K562 (cell line): ENCODE measurements around the gene TRIM10. TPM values are rescaled to one million over a fixed set of nuclear protein-coding genes. Genes with fewer than 3 reads are reported as not detected.
A peak's percentile ranks its signal among the peaks of the same experiment; 100 is the strongest.

Experiments
- ATAC-seq: fragments of 200-7000 bp; cut with Tn5 transposase; 3 replicates; pipeline ENCODE4 v1.9.1; 2020; ENCODE audit warnings: moderate library complexity
- BruUV-seq: library from RNA; stranded (reverse); fragments of 400-500 nt; replicated peaks from 2 replicates; lab custom pipeline; 2021; lab: Mats Ljungman, UMichigan
- CTCF ChIA-PET: fragments of 300-600 bp; formaldehyde crosslinking; extraction: SDS; loops from one replicate; lab custom pipeline; 2021; ENCODE audit warnings: low intra/inter-chr PET ratio; lab: Yijun Ruan, JAX
- POLR2A ChIA-PET: fragments of 300-600, 350-650 bp; sonication (Branson Sonifier 250); formaldehyde crosslinking; extraction: SDS; loops from one replicate; lab custom pipeline; 2021; ENCODE audit warnings: antibody characterized with exemption, inconsistent platforms; lab: Yijun Ruan, JAX
- DNase-seq, 4 experiments: peaks; one replicate each; pipeline versions ENCODE4 v3.0.0 to v3.0.0-alpha.2; 2011 to 2018; ENCODE audit warnings: low spot score in 3 of 4, mixed read lengths in 3 of 4; ENCODE audit errors: extremely low read depth in 1 of 4
- FAIRE-seq: peaks from 2 replicates; lab custom pipeline; 2011; peaks lifted over from hg19 to GRCh38; lab: Jason Lieb, UNC
- H2AFZ ChIP-seq: 2 replicates; pipeline ENCODE4 v1.6.0; 2011; ENCODE audit warnings: low read depth, low read length, control low read depth, inconsistent platforms
- H3K27ac ChIP-seq: fragments of 200-600 bp; 3 replicates; pipeline ENCODE4 v1.8.0; 2011; ENCODE audit warnings: low read depth, mild to moderate bottlenecking, control low read depth, inconsistent platforms, low read length, moderate library complexity, mixed read lengths; ENCODE audit errors: extremely low read depth
- H3K27me3 ChIP-seq, 2 experiments: fragments of 300-600 bp in 1 of 2; 2 replicates in 1 of 2; 3 replicates in 1 of 2; pipeline versions ENCODE4 v1.6.0 to v1.8.0; 2011; ENCODE audit warnings: inconsistent platforms in 2 of 2, low read length in 2 of 2, mild to moderate bottlenecking in 1 of 2, mixed read lengths in 1 of 2, moderate library complexity in 1 of 2; ENCODE audit not compliant: control insufficient read depth in 2 of 2, insufficient read depth in 2 of 2
- H3K36me3 ChIP-seq: fragments of 300-600 bp; 3 replicates; pipeline ENCODE4 v1.8.0; 2011; ENCODE audit warnings: mild to moderate bottlenecking, low read length, inconsistent platforms; ENCODE audit not compliant: control insufficient read depth, insufficient read depth
- H3K4me1 ChIP-seq, 2 experiments: fragments of 200-600 bp in 1 of 2; replicated peaks in 1 of 2; 2 replicates in 1 of 2; 3 replicates in 1 of 2; pipeline versions ENCODE4 v1.5.1 to v1.8.0; 2011; ENCODE audit warnings: inconsistent platforms in 2 of 2, low read length in 2 of 2, mild to moderate bottlenecking in 1 of 2, mixed read lengths in 1 of 2, moderate library complexity in 1 of 2; ENCODE audit not compliant: control insufficient read depth in 2 of 2, insufficient read depth in 2 of 2
- H3K4me2 ChIP-seq: 2 replicates; pipeline ENCODE4 v1.6.1; 2011; ENCODE audit warnings: low read length, control low read depth, inconsistent platforms, mixed read lengths; ENCODE audit not compliant: insufficient read depth
- H3K4me3 ChIP-seq: fragments of 200-600 bp; sonication (generic), shearing (Covaris generic); 2 replicates; pipeline ENCODE4 v1.5.1; 2016; ENCODE audit warnings: control low read depth, inconsistent platforms
- H3K79me2 ChIP-seq: fragments of 200-600 bp; 3 replicates; pipeline ENCODE4 v1.8.0; 2011; ENCODE audit warnings: low read length, inconsistent platforms; ENCODE audit not compliant: control insufficient read depth, insufficient read depth
- H3K9ac ChIP-seq, 2 experiments: 2 replicates each; pipeline versions ENCODE4 v1.6.0 to v1.6.1; 2011; ENCODE audit warnings: low read depth in 2 of 2, low read length in 2 of 2, control low read depth in 1 of 2, inconsistent platforms in 1 of 2, mild to moderate bottlenecking in 1 of 2, mixed read lengths in 1 of 2; ENCODE audit not compliant: insufficient read depth in 1 of 2
- H3K9me1 ChIP-seq: one replicate; pipeline ENCODE4 v1.6.0; 2011; ENCODE audit warnings: inconsistent platforms, mild to moderate bottlenecking, low read length, moderate library complexity; ENCODE audit not compliant: control insufficient read depth, insufficient read depth
- H3K9me3 ChIP-seq: replicated peaks from 2 replicates; pipeline ENCODE4 v1.5.1; 2011; ENCODE audit warnings: low read depth, low read length, inconsistent platforms; ENCODE audit not compliant: control insufficient read depth, insufficient read depth
- H4K20me1 ChIP-seq: replicated peaks from 2 replicates; pipeline ENCODE4 v1.6.1; 2011; ENCODE audit warnings: low read length, inconsistent platforms, mixed read lengths; ENCODE audit not compliant: control insufficient read depth, insufficient read depth
- CEBPB ChIP-seq: fragments of 450-650 bp; IDR thresholded peaks from 2 replicates; pipeline ENCODE4 v1.6.1; 2016; ENCODE audit warnings: missing genetic modification characterization, missing compliant biosample characterization
- E2F8 ChIP-seq: fragments of 450-650 bp; IDR thresholded peaks from 2 replicates; pipeline ENCODE4 v1.7.1; 2018; ENCODE audit warnings: mild to moderate bottlenecking, low read depth; ENCODE audit not compliant: partially characterized antibody
- ETV1 ChIP-seq: fragments of 450-650 bp; conservative IDR thresholded peaks from 2 replicates; pipeline ENCODE4 v1.6.1; 2016; ENCODE audit warnings: missing genetic modification characterization, control low read depth, low read depth, missing compliant biosample characterization
- IRF2 ChIP-seq: sonication (generic); formaldehyde crosslinking; IDR thresholded peaks from 2 replicates; pipeline ENCODE4 v1.8.1; 2022; ENCODE audit warnings: mild to moderate bottlenecking, missing genetic modification reagents
- ZNF316 ChIP-seq: fragments of 450-650 bp; IDR thresholded peaks from 2 replicates; pipeline ENCODE4 v1.6.1; 2016
- WGBS: fragments of 100-300 bp; shearing (Covaris generic); methylation state at CpG from one replicate; pipeline ENCODE4 v1.1.6; 2016; ENCODE audit warnings: low coverage, mixed read lengths; ENCODE audit not compliant: insufficient coverage; ENCODE audit errors: missing lambda C conversion rate; 5-methylcytosine and 5-hydroxymethylcytosine counted together
- in situ Hi-C: fragments of 300-500 bp; cut with MboI; formaldehyde crosslinking; loops from 4 replicates; pipeline ENCODE4 v1.15.0; 2018; ENCODE audit warnings: inconsistent platforms, mixed read lengths
- intact Hi-C: fragments of 100-400 bp; cut with micrococcal nuclease; formaldehyde crosslinking; loops from 2 replicates; pipeline ENCODE4 v1.14.2; 2022
- polyA plus RNA-seq, 8 experiments: library from polyadenylated mRNA; depleted of rRNA in 4 of 8; stranded (reverse) in 5 of 8; unstranded in 3 of 8; fragments of >200 nt; fragmentation: Nextera tagmentation in 2 of 8; fragmentation: Illumina TruSeq in 1 of 8; extraction: Ambion mirVana in 2 of 8; extraction: Trizol in 1 of 8; gene quantifications; 2 replicates each; pipeline versions ENCODE4 v1.2.1 to v1.2.3, GENCODE V29; 2011 to 2014; ENCODE audit warnings: inconsistent platforms in 1 of 8, missing spikeins in 1 of 8
- total RNA-seq, 7 experiments: library from RNA; depleted of rRNA in 6 of 7; stranded (reverse); fragments of >200 nt in 6 of 7; fragmentation: Illumina TruSeq in 2 of 7; extraction: Trizol in 2 of 7; gene quantifications; 2 replicates each; pipeline versions ENCODE4 v1.2.1 to v1.2.3, GENCODE V29; 2011 to 2021; ENCODE audit warnings: low replicate concordance in 1 of 7
- TF ChIP-seq, protein P1 (sequence below): fragments of 450-650 bp; formaldehyde crosslinking; IDR thresholded peaks from 2 replicates; pipeline ENCODE4 v1.4.0; 2020; ENCODE audit warnings: mild to moderate bottlenecking, moderate library complexity

Gene TRIM10
- total and polyA plus RNA-seq, 9 of the 15 experiments (the other 6 are each of a cell fraction or from before 2014, with no cell fraction given) = 0.15 to 0.90 (median 0.36) TPM

GRCh38 chr6:30130179-30130679, 30.8 kb downstream of the TRIM10 start:
- Histone ChIP-seq H3K9me1 (no peaks in the 10 kb centered on the region), H3K27me3 (peaks cover 8 to 34% of the 10 kb centered on the region in 2 experiments; a peak in 3 of 5 replicates), H3K4me3 (no peak overlapping the region), H3K4me1 (peaks cover 4 to 8% of the 10 kb centered on the region in 2 experiments; a peak in 3 of 5 replicates), H3K79me2 (no peaks in the 10 kb centered on the region), H3K27ac (no peak overlapping the region), H3K4me2 (no peak overlapping the region), H3K9me3 (no peaks in the 10 kb centered on the region), H3K9ac (no peak overlapping the region), H3K36me3 (no peaks in the 10 kb centered on the region), H2AFZ (peak overlapping the region; percentile 77; the same call in 1 of the 2 replicates), H4K20me1 (no peaks in the 10 kb centered on the region)
- ChIA-PET POLR2A (interaction anchor here (1.5 kb wide), 1 partner anchor 28 kb away, joined by 5 read pairs; no protein-coding TSS in a partner anchor), CTCF (interaction anchor here (1.0 to 4.4 kb wide), 5 partner anchors 27 to 282 kb away, joined by 3 to 66 read pairs (median 4); no protein-coding TSS in a partner anchor)
- FAIRE-seq (no peak), ATAC-seq (no peak), DNase-seq (no peak)
- in situ Hi-C loops = no loop called here
- peak; percentile 46; the same call in 1 of the 2 replicates for TF ChIP-seq ZNF316
- no peak for TF ChIP-seq IRF2 (CRISPR knock-in tag)
- 7% methylated on average over 4 of the region's 4 CpGs for WGBS
- intact Hi-C loops = loop anchor here (2.0 kb wide), 2 partner anchors 41 to 281 kb away; no protein-coding TSS in a partner anchor
- no TSS peak for BruUV-seq

GRCh38 chr6:30129265-30130178, 31.5 kb downstream of the TRIM10 start:
- no peak overlapping the region for H3K4me3 ChIP-seq
- intact Hi-C loops = loop anchor here (2.0 kb wide), 2 partner anchors 41 to 281 kb away; no protein-coding TSS in a partner anchor
- ChIA-PET CTCF (interaction anchor here (2.4 to 4.4 kb wide), 2 partner anchors 26 to 282 kb away, joined by 15 to 66 read pairs; no protein-coding TSS in a partner anchor), POLR2A (no interaction called here)
- peaks cover 4 to 8% of the 10 kb centered on the region in 2 experiments; a peak in 3 of 5 replicates for H3K4me1 ChIP-seq
- H3K9me3 ChIP-seq = no peaks in the 10 kb centered on the region
- H3K79me2 ChIP-seq = no peaks in the 10 kb centered on the region
- no TSS peak for BruUV-seq
- H3K9me1 ChIP-seq = no peaks in the 10 kb centered on the region
- no peak overlapping the region for H3K9ac ChIP-seq
- in situ Hi-C loops = no loop called here
- TF ChIP-seq E2F8 = no peak
- TF ChIP-seq, protein P1, sequence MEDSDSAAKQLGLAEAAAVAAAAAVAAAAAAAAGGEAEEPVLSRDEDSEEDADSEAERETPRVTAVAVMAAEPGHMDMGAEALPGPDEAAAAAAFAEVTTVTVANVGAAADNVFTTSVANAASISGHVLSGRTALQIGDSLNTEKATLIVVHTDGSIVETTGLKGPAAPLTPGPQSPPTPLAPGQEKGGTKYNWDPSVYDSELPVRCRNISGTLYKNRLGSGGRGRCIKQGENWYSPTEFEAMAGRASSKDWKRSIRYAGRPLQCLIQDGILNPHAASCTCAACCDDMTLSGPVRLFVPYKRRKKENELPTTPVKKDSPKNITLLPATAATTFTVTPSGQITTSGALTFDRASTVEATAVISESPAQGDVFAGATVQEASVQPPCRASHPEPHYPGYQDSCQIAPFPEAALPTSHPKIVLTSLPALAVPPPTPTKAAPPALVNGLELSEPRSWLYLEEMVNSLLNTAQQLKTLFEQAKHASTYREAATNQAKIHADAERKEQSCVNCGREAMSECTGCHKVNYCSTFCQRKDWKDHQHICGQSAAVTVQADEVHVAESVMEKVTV = no peak
- TF ChIP-seq ETV1 = no peak
- peak; percentile 33; the same call in 1 of the 2 replicates for TF ChIP-seq CEBPB (tag)
- 15% methylated on average over 10 of the region's 10 CpGs for WGBS
- no peak for ATAC-seq
- no peak for DNase-seq
- H3K27me3 ChIP-seq = peaks cover 8 to 30% of the 10 kb centered on the region in 2 experiments; a peak in 3 of 5 replicates
- no peaks in the 10 kb centered on the region for H3K36me3 ChIP-seq
- no peak overlapping the region for H3K4me2 ChIP-seq
- H3K27ac ChIP-seq = no peak overlapping the region
- no peak for FAIRE-seq
- no peaks in the 10 kb centered on the region for H4K20me1 ChIP-seq
- no peak overlapping the region for H2AFZ ChIP-seq
